ENCODE results near the gene KRT36.

KRT36 gene

DNA sequence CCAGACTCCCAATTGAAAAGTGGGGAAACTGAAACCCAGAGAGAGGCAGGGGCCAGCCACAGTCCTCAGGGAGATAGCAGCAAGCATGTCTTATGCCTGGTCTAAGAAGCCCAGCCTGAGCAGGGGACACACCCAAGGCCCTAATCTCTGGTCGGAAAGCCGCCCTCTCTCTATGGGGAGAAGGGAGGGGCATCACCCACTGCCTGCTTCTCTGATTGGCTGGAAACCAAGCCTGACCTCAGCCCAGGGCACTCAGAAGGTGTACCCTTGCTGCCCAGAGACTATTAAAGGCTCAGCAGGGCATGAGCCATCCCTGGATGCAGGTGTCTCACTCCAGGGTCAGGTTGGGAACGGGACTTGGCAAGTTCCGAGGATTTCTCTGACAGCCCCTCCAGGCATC, 21.4 kb upstream of the KRT36 start:
- no peaks in the 10 kb centered on the region for H3K36me3 ChIP-seq (ENCODE audit: control insufficient read depth, insufficient read depth, low read length)
- H3K9me3 ChIP-seq (ENCODE audit: control insufficient read depth, low read length) = no peaks in the 10 kb centered on the region
- H3K27ac ChIP-seq (ENCODE audit: low read depth, low read length, severe bottlenecking) = no peak overlapping the region
- WGBS, 2 experiments (ENCODE audit: insufficient coverage in 2 of 2) = 52 to 56% methylated on average over 2 of the region's 4 CpGs
- no peak overlapping the region for H3K4me3 ChIP-seq (ENCODE audit: extremely low read depth, insufficient read depth, low read length, poor library complexity, severe bottlenecking)
- H3K4me1 ChIP-seq (ENCODE audit: control insufficient read depth, insufficient read depth, low read length, poor library complexity, severe bottlenecking) = no peaks in the 10 kb centered on the region

DNA sequence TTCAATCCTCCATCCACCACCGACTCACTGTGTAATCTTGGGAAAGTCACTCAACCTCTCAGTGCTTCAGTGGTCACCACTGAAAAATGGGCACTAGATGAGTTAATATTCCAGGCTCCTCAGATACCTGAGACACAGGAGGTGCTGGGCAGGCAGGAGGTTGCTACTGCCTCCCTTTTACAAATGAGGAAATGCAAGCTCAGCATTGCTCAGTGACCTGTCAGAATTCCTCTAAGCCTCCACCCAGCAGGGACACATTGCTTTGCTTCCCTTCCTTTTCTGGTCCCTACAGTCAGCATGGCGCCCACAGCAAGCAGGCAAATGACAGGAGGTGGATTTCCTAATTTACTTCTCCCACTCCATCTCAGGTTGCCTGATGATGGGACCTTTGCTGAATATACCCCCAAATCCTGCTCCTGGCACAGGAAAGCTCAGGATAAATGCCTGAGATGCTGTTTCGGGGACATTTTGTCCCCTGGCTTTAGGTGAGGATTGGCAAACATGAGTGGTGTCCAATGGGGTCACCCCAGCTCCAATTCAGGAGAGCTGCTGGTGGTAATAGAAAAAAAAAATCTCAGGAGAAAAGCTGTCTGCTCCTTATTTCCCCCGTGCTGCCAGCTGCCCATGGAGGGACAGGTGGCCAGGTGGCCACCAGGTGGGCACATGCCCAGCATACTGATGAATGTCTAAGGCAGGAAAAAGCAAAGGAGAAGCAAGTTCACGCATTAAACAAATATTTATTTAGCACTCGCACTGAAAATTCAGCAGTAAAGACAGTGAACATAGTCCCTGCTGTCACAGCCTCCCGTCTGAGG, 20.7 kb upstream of the KRT36 start:
- Histone ChIP-seq H3K4me3 (ENCODE audit: extremely low read depth, insufficient read depth, low read length, poor library complexity, severe bottlenecking) (no peak overlapping the region), H3K4me1 (ENCODE audit: control insufficient read depth, insufficient read depth, low read length, poor library complexity, severe bottlenecking) (no peaks in the 10 kb centered on the region), H3K27ac (ENCODE audit: low read depth, low read length, severe bottlenecking) (no peak overlapping the region), H3K9me3 (ENCODE audit: control insufficient read depth, low read length) (no peaks in the 10 kb centered on the region), H3K36me3 (ENCODE audit: control insufficient read depth, insufficient read depth, low read length) (no peaks in the 10 kb centered on the region)
- WGBS, 2 experiments (ENCODE audit: insufficient coverage in 2 of 2) = 83 to 93% methylated on average over 6 of the region's 7 CpGs

DNA sequence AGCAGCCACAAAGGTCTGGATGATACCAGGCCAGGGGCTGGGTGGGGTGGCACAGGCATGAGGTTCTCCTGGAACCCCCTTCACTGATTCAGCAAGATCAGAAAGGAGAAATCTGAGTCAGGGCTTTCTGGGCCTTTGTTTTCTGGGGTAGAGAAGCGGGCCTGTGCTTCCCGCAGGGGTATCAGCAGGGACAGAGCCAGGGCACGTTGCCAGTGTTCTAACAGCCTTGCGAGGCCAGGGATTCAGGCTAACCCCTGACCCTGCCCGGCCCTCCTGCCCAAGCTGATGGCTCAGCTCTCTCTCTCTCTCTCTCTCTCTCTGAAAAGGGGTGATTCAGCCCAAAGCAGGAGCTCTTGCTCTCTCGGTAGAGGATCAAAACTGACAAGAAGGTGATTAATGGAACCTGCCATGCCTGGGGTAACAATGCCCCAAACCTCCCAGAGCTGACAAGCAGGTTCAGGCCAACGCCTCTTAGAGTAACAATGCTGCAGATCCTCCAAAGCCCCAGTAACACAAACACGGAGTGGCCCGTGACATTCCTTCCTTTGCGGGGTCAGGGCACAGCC, 17.7 kb upstream of the KRT36 start:
- no peak overlapping the region for H3K27ac ChIP-seq (ENCODE audit: low read depth, low read length, severe bottlenecking)
- H3K36me3 ChIP-seq (ENCODE audit: control insufficient read depth, insufficient read depth, low read length) = no peaks in the 10 kb centered on the region
- H3K4me1 ChIP-seq (ENCODE audit: control insufficient read depth, insufficient read depth, low read length, poor library complexity, severe bottlenecking) = no peaks in the 10 kb centered on the region
- no peak overlapping the region for H3K4me3 ChIP-seq (ENCODE audit: extremely low read depth, insufficient read depth, low read length, poor library complexity, severe bottlenecking)
- 65 to 82% methylated on average over 5 to 10 of the region's 10 CpGs for WGBS, 2 experiments (ENCODE audit: insufficient coverage in 2 of 2)
- H3K9me3 ChIP-seq (ENCODE audit: control insufficient read depth, low read length) = no peaks in the 10 kb centered on the region

DNA sequence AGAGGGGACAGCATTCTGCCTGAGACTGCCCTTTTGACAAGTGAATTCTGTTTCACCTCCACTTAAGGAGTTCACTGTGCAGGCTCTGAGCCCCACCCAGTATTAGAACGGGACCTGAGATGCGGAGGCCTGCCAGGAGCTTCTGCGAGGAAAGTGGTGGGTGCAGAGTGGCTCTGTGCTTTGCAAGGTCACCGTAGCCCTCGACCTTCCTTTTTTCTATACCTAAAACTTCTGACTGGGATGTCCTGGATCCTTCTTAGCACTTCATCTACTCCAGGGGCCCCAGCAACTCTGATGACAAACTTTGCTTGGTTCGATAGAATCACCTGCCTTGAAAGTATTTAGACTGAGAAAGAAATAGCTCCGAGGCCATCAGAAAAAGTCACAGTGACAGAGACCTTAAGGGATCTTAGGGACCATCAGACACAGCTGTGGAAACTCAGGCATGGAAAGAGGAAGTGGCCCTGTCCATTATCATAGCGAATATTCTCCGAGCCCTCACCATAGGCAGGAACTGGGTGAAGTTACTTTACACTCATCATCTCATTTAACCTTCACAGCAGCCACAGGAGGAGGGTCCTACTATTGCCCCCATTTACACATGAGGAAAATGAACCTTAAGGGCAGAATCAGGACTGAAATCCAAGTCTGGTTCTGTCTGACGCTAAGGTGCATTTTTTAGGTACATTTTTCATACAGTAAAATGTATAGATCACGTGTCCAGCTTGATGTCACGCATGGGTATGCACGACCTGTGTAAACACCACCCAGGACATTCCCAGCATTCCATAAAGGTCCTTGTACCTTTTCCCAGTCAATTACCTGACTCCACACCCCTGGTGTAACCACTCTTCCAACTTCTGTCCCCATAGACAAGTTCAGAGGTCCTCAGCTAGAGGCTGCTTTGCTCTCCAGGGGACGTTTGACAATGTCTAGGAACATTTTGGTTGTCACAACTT, 16.4 kb upstream of the KRT36 start:
- Histone ChIP-seq H3K27ac (ENCODE audit: low read depth, low read length, severe bottlenecking) (no peak overlapping the region), H3K4me3 (ENCODE audit: extremely low read depth, insufficient read depth, low read length, poor library complexity, severe bottlenecking) (no peak overlapping the region), H3K36me3 (ENCODE audit: control insufficient read depth, insufficient read depth, low read length) (no peaks in the 10 kb centered on the region), H3K4me1 (ENCODE audit: control insufficient read depth, insufficient read depth, low read length, poor library complexity, severe bottlenecking) (no peaks in the 10 kb centered on the region), H3K9me3 (ENCODE audit: control insufficient read depth, low read length) (no peaks in the 10 kb centered on the region)
- 93 to 95% methylated on average over 9 to 12 of the region's 14 CpGs for WGBS, 2 experiments (ENCODE audit: insufficient coverage in 2 of 2)

DNA sequence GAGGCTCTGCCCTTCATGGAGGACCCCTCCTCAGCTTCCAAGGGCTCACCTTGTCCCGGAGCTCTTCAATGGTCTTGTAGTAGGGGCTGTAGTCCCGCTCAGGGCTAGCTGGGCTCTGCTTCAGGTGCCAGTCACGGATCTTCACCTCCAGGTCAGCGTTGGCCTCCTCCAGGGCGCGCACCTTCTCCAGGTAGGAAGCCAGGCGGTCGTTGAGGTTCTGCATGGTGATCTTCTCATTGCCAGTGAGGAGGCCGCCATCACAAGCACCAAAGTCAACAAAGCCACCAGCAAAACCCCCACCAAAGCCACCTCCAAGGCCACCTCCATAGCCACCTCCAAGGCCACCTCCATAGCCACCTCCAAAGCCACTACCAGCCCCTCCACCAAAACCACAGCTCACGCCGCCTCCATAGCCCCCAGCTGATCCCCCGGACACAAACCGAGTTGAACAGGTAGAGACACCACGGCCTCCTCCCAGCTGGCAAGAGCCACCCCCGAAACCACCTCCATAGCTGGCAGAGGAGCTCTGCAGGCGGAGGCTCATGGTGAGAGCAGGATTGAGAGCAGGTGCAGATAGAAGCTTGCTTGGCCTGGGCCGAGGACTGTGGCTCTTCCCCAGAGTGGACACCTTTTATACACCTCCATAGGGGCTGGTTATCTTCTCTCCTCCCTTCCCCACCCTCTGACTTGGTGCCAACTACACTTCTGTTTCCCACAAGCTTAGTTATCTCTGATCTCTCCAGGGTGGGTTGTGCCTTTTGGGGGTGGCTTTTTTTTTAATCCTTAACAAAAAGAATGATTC, 15.5 kb upstream of the KRT36 start, which contains the start of gene KRT13:
KRT13 (minus strand) TSS at position 606 of the 802 bp plus-strand sequence; CDS start at position 544, 62 bp downstream.
- H3K9me3 ChIP-seq (ENCODE audit: control insufficient read depth, low read length) = no peaks in the 10 kb centered on the region
- peaks cover 5% of the 10 kb centered on the region for H3K4me1 ChIP-seq (ENCODE audit: control insufficient read depth, insufficient read depth, low read length, poor library complexity, severe bottlenecking)
- WGBS, 2 experiments (ENCODE audit: insufficient coverage in 2 of 2) = 98 to 100% methylated on average over 7 to 9 of the region's 17 CpGs
- no peak within 1 kb of the TSS for H3K4me3 ChIP-seq (ENCODE audit: extremely low read depth, insufficient read depth, low read length, poor library complexity, severe bottlenecking)
- H3K27ac ChIP-seq (ENCODE audit: low read depth, low read length, severe bottlenecking) = no peak within 1 kb of the TSS
- H3K36me3 ChIP-seq (ENCODE audit: control insufficient read depth, insufficient read depth, low read length) = no peaks in the 10 kb centered on the region

DNA sequence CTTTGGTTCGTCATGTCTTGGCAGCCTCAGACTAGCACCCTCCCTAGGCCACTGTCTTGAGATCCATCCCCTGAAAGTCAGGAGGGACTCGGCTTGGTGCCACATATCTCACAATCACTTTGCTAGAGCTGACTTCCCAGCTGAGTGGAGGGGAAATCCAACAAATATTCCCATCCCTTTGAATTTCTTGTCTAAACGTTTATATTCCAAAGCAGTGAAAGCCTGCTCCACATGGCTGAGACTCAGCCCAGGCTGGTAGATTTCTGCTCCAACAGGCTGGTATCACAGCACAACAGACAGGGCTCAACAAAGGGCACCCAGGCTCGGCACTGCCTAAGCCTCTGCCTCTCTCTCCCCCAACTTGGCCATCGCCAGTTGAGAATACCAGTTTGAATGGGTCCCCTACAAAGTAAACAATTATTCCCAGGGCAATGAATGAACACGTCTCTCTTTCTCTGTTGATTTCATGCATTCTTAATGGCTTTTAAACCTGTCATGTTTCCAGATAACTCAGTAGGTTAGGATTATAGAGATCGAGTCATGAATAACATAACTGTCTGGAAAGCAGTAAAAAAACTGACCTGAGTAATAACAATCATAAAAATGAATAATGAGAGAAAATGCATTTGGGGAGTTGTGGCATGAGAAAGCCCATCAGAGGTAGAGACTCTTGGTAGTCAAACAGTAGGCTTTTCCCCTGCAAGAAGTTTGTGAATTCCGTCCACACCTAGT, 14.7 kb upstream of the KRT36 start:
- Histone ChIP-seq H3K27ac (ENCODE audit: low read depth, low read length, severe bottlenecking) (no peak overlapping the region), H3K36me3 (ENCODE audit: control insufficient read depth, insufficient read depth, low read length) (no peaks in the 10 kb centered on the region), H3K4me3 (ENCODE audit: extremely low read depth, insufficient read depth, low read length, poor library complexity, severe bottlenecking) (no peak overlapping the region), H3K4me1 (ENCODE audit: control insufficient read depth, insufficient read depth, low read length, poor library complexity, severe bottlenecking) (peaks cover 6% of the 10 kb centered on the region), H3K9me3 (ENCODE audit: control insufficient read depth, low read length) (no peaks in the 10 kb centered on the region)
- 83 to 91% methylated on average over 4 to 7 of the region's 8 CpGs for WGBS, 2 experiments (ENCODE audit: insufficient coverage in 2 of 2)

DNA sequence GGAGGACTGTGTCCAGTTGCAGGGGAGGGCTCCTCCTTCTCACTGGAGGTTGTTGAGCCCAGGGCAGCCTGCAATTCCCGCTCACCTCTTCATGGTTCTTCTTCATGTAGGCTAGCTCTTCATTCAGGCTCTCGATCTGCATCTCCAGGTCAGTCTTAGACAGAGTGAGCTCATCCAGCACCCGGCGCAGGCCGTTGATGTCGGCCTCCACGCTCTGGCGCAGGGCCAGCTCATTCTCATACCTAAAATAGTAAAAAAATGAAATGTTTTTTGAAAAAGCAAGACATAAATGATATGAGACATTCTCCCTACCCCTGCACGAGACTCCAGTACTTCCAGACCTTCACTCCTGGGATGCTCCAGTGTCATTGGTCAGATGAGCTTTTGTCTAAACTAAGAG, 13.5 kb upstream of the KRT36 start:
- Histone ChIP-seq H3K36me3 (ENCODE audit: control insufficient read depth, insufficient read depth, low read length) (no peaks in the 10 kb centered on the region), H3K4me3 (ENCODE audit: extremely low read depth, insufficient read depth, low read length, poor library complexity, severe bottlenecking) (no peak overlapping the region), H3K4me1 (ENCODE audit: control insufficient read depth, insufficient read depth, low read length, poor library complexity, severe bottlenecking) (peaks cover 6% of the 10 kb centered on the region), H3K27ac (ENCODE audit: low read depth, low read length, severe bottlenecking) (no peak overlapping the region), H3K9me3 (ENCODE audit: control insufficient read depth, low read length) (no peaks in the 10 kb centered on the region)
- WGBS, 2 experiments (ENCODE audit: insufficient coverage in 2 of 2) = 92 to 95% methylated on average over 2 to 4 of the region's 9 CpGs

DNA sequence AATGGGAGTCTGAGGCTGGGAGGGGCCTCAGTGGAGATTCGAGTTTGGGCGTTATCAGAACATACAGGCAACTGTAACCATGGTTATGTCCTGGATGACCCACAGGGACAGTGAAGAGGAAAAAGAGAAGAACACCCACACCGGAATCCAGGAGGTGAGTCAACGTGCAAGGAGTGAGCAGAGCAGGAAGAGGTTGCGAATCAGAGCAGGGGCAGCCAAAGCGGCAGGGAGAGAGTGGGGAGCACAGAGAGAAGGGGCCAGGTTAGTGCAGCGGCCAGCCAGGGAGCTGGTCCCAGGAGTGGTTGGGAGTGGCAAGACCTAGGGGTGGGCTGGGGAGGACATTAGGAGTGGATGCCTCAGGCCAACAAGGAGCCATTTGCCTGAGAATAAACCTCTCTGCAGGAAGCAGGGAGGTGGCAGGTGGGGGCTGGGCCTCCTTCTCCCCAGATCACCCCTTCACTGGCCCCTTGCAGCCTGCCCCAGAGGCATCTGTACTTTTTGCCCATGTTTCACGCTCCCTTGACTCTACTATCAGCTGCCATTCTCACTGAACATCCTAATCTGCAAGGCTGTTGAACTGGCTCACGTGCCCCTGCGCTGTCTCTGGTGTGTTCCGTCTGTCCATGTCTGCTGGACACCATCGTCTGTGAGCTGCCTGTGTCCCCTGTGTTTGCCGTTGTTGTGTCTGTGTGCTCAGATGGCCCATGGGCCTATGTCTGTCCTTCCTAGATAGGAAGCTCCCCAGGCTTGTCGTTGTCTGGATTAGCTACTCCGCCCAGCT, 10.6 kb upstream of the KRT36 start:
- WGBS, 2 experiments (ENCODE audit: insufficient coverage in 2 of 2) = 68 to 72% methylated on average over 13 to 15 of the region's 15 CpGs
- Histone ChIP-seq H3K9me3 (ENCODE audit: control insufficient read depth, low read length) (no peaks in the 10 kb centered on the region), H3K36me3 (ENCODE audit: control insufficient read depth, insufficient read depth, low read length) (no peaks in the 10 kb centered on the region), H3K27ac (ENCODE audit: low read depth, low read length, severe bottlenecking) (no peak overlapping the region), H3K4me1 (ENCODE audit: control insufficient read depth, insufficient read depth, low read length, poor library complexity, severe bottlenecking) (peaks cover 6% of the 10 kb centered on the region), H3K4me3 (ENCODE audit: extremely low read depth, insufficient read depth, low read length, poor library complexity, severe bottlenecking) (no peak overlapping the region)

DNA sequence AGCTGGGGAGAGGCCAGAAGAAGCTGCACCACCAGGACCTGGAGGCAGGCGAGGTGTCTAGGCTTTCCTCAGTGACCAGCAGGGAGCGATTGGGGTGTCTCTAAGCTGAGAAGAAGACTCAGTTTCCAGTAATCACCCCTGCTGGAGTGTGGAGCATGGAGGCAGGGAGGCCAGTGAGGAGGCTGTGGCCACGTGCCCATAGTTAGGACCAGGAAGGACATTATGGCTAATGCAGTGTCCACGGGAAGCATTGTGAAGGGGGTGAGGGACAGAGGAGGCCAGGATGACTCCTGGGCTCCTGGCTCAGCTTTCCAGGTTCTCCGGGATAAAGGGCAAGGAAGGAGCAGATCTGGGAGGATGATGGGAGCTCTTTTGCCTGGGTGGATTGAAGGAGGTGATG, 10.0 kb upstream of the KRT36 start:
- Histone ChIP-seq H3K4me3 (ENCODE audit: extremely low read depth, insufficient read depth, low read length, poor library complexity, severe bottlenecking) (no peak overlapping the region), H3K4me1 (ENCODE audit: control insufficient read depth, insufficient read depth, low read length, poor library complexity, severe bottlenecking) (peaks cover 10% of the 10 kb centered on the region), H3K9me3 (ENCODE audit: control insufficient read depth, low read length) (no peaks in the 10 kb centered on the region), H3K36me3 (ENCODE audit: control insufficient read depth, insufficient read depth, low read length) (no peaks in the 10 kb centered on the region), H3K27ac (ENCODE audit: low read depth, low read length, severe bottlenecking) (no peak overlapping the region)
- WGBS, 2 experiments (ENCODE audit: insufficient coverage in 2 of 2) = 93 to 97% methylated on average over 4 to 5 of the region's 5 CpGs

Data from mesodermal cell (in vitro differentiated cells).